HG03354 (cell line): ENCODE results near the gene CAMSAP3.
A peak's percentile ranks its signal among the peaks of the same experiment; 100 is the strongest.

Source experiments
- ATAC-seq: cut with Tn5 transposase; IDR thresholded peaks from one replicate; pipeline ENCODE4 v1.9.1; 2021; ENCODE audit warnings: mild to moderate bottlenecking; ENCODE audit not compliant: unreplicated experiment, poor library complexity, severe bottlenecking

The CAMSAP3 gene

GRCh38 chr19:7625763-7626372, 30.2 kb downstream of the CAMSAP3 start:
- ATAC-seq: no peak

- ATAC-seq: no peak
Measured at GRCh38 chr19:7627166-7627565, 31.5 kb downstream of the CAMSAP3 start.

- ATAC-seq: no peak
Measured at GRCh38 chr19:7628589-7629311, 33.1 kb downstream of the CAMSAP3 start.

GRCh38 chr19:7629347-7630054, 33.8 kb downstream of the CAMSAP3 start, which contains the start of the genes PET100 and XAB2:
Gene PET100 (plus strand): TSS chr19:7629793. CDS start chr19:7629834, 41 bp downstream.
Gene XAB2 (minus strand): TSS chr19:7629545. CDS start chr19:7629527, 18 bp downstream.
- peak; percentile 92 for ATAC-seq

GRCh38 chr19:7631577-7631976, 35.9 kb downstream of the CAMSAP3 start:
- ATAC-seq: no peak

- ATAC-seq: no peak
Measured at GRCh38 chr19:7632340-7633203, 36.9 kb downstream of the CAMSAP3 start.

- no peak for ATAC-seq
Measured at GRCh38 chr19:7633698-7634097, 38.0 kb downstream of the CAMSAP3 start, which contains the start of gene PCP2. Gene PCP2 (minus strand): TSS chr19:7633719. CDS start chr19:7633457, 262 bp downstream.

GRCh38 chr19:7635670-7636069, 40.0 kb downstream of the CAMSAP3 start:
- ATAC-seq: no peak

- no peak for ATAC-seq
Measured at GRCh38 chr19:7636317-7636690, 40.6 kb downstream of the CAMSAP3 start.

GRCh38 chr19:7636691-7637373, 41.2 kb downstream of the CAMSAP3 start, which contains the start of gene STXBP2:
Gene STXBP2 (plus strand): TSS chr19:7637110. CDS start chr19:7637150, 40 bp downstream.
- peak; percentile 74 for ATAC-seq

- ATAC-seq: peak; percentile 26
Measured at GRCh38 chr19:7637374-7638256, 42.0 kb downstream of the CAMSAP3 start.

GRCh38 chr19:7638802-7639465, 43.3 kb downstream of the CAMSAP3 start:
- ATAC-seq: no peak

GRCh38 chr19:7639863-7640348, 44.2 kb downstream of the CAMSAP3 start:
- ATAC-seq: no peak

- ATAC-seq: no peak
Measured at GRCh38 chr19:7640803-7641202, 45.1 kb downstream of the CAMSAP3 start.

GRCh38 chr19:7641290-7642276, 45.9 kb downstream of the CAMSAP3 start:
- ATAC-seq: no peak

GRCh38 chr19:7642295-7643030, 46.8 kb downstream of the CAMSAP3 start:
- no peak for ATAC-seq
